HL-60/S4 treated with retinoic acid at 250 ng/mL for 4 days and 3 days (cell line): ENCODE results near the gene ELK4.

Experiments
- in situ Hi-C: fragments of 300-500 bp; cut with MboI; formaldehyde crosslinking; loops from 2 replicates; pipeline ENCODE4 v1.7.0; 2022; ENCODE audit warnings: low sequenced_read_pairs

Gene ELK4

GRCh38 chr1:205568469-205569361 is 63.1 kb downstream of the ELK4 start:
- in situ Hi-C loops, result no loop called here

- in situ Hi-C loops, result no loop called here
Measured at GRCh38 chr1:205568135-205568468, 63.7 kb downstream of the ELK4 start.

GRCh38 chr1:205567716-205568115 is 64.1 kb downstream of the ELK4 start:
- in situ Hi-C loops, result no loop called here

GRCh38 chr1:205565799-205566198 is 66.0 kb downstream of the ELK4 start:
- in situ Hi-C loops, result no loop called here

- in situ Hi-C loops, result no loop called here
Measured at GRCh38 chr1:205563927-205564441, 67.8 kb downstream of the ELK4 start.

- in situ Hi-C loops, result no loop called here
Measured at GRCh38 chr1:205561501-205562203, 70.2 kb downstream of the ELK4 start.
